IPS DF 6.9 (cell line): ENCODE results near the gene ELP5.

Experiments
- DNase-seq: peaks from one replicate; pipeline ENCODE4 v3.0.0-alpha.2; 2013; ENCODE audit warnings: low read depth, low spot score
- H3K27ac ChIP-seq: one replicate; pipeline ENCODE4 v1.5.1; 2013; ENCODE audit warnings: low read length, control low read depth
- H3K27me3 ChIP-seq: 2 replicates; pipeline ENCODE4 v1.6.1; 2013; ENCODE audit warnings: mild to moderate bottlenecking, low read length; ENCODE audit not compliant: control insufficient read depth, insufficient read depth
- H3K36me3 ChIP-seq: 2 replicates; pipeline ENCODE4 v1.6.1; 2013; ENCODE audit warnings: low read length; ENCODE audit not compliant: control insufficient read depth, insufficient read depth
- H3K4me1 ChIP-seq: 2 replicates; pipeline ENCODE4 v1.6.1; 2013; ENCODE audit warnings: low read length; ENCODE audit not compliant: control insufficient read depth, insufficient read depth
- H3K4me3 ChIP-seq: 2 replicates; pipeline ENCODE4 v1.5.1; 2013; ENCODE audit warnings: mild to moderate bottlenecking, low read length
- H3K9me3 ChIP-seq: 2 replicates; pipeline ENCODE4 v1.6.1; 2013; ENCODE audit warnings: low read length, inconsistent platforms; ENCODE audit not compliant: control insufficient read depth, insufficient read depth
- WGBS: extraction: QIAGEN DNeasy Blood & Tissue Kit; methylation state at CpG from one replicate; pipeline ENCODE4 v1.1.7; 2013; ENCODE audit warnings: mixed read lengths, missing lambda C conversion rate; ENCODE audit not compliant: insufficient read length, insufficient coverage; 5-methylcytosine and 5-hydroxymethylcytosine counted together

Gene ELP5

DNA sequence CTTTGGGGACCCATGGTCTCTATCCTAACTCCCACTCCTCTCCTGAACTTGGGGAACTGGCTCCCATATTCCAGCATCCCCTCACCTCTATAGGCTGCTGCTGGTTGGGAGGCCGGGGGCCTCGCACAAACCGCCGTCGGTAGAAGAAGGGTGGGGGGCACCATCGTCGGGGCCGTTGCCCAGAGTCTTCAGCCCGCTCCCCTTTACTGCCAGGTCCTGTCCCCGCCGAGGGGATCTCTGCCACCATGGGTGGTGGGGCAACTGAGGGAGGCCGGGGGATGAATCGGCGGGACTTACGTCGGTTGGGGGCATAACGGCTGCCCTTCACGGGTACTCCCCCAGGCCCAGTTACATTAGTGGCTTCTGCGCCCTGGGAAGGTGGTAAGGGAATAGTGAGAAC lies 38.2 kb downstream of the ELP5 start:
- Histone ChIP-seq H3K27me3 (no peaks in the 10 kb centered on the region), H3K4me3 (no peak overlapping the region), H3K4me1 (peaks cover 3% of the 10 kb centered on the region), H3K9me3 (no peaks in the 10 kb centered on the region), H3K27ac (no peak overlapping the region), H3K36me3 (no peaks in the 10 kb centered on the region; the same call in 1 of the 2 replicates)
- DNase-seq: no peak
- no CpG with 5 or more reads among the region's 19 CpGs for WGBS

DNA sequence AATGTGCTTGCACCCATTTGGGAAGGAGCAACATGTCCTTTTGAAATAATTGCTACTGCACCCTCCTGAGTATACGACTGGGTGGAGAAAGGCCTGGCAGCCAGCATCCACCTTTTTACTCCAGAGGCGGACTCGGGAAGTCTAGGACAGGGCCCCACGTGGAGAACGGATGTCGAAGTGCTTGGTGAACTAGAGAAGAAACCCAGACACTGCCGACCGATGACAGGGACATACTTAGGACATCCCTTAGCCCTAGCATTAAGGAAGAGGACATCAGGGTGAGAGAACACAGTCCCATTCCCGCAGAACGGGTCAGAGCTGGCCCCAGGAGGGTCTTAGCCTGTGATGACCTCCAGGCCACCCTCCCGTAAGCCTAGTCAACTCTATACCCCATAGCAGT lies 38.7 kb downstream of the ELP5 start:
- Histone ChIP-seq H3K9me3 (no peaks in the 10 kb centered on the region), H3K27me3 (peaks cover under 1% of the 10 kb centered on the region; the same call in 1 of the 2 replicates), H3K4me3 (no peak overlapping the region), H3K36me3 (no peaks in the 10 kb centered on the region), H3K27ac (no peak overlapping the region), H3K4me1 (peaks cover 3% of the 10 kb centered on the region)
- DNase-seq: no peak
- no CpG with 5 or more reads among the region's 11 CpGs for WGBS

DNA sequence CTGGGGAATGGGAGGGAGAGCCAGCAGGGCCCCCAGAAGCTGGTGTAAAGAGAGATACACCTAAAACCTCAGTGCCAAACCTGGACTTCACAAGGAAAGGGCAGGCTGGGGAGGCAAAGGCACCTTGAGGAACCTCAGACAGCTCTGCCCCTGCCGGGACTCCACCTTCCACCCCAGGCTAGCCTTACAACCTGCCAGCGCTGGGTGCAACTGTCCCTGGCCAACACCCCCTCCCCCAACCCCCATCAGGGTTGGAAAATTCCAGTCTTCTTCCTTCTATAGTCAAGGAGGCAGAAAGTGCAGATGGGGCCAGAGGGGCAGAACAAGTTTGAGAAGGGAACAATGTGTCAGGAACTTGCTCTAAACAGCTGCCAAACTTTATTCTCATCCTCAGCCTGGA lies 40.2 kb downstream of the ELP5 start:
- H3K9me3 ChIP-seq: no peaks in the 10 kb centered on the region
- no peak for DNase-seq
- no peak overlapping the region for H3K4me3 ChIP-seq
- peaks cover 3% of the 10 kb centered on the region for H3K4me1 ChIP-seq
- H3K36me3 ChIP-seq: no peaks in the 10 kb centered on the region
- H3K27ac ChIP-seq: no peak overlapping the region
- WGBS: no CpG with 5 or more reads among the region's 2 CpGs
- peaks cover 2% of the 10 kb centered on the region; the same call in 1 of the 2 replicates for H3K27me3 ChIP-seq

DNA sequence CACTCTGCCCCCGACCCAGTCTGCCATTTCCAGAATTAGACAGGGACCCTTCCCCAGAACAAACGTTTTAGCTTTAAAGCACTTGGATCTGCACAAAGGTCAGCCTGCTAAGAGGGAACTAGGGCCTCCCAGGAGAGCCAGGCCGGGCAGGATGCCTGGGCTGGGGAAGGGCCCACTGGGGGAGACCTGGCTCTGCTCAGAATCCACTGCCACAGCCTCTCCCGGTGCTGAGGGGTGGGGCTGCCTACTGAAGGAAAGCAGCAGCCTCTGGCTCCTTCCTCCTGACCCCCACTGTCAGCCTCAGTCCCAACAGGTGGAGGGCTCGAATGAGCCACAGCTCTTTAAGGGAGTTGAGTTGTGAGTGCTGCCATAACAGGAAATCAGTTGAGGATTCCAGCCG lies 40.7 kb downstream of the ELP5 start:
- WGBS: no CpG with 5 or more reads among the region's 6 CpGs
- no peak overlapping the region for H3K27ac ChIP-seq
- no peak overlapping the region for H3K4me3 ChIP-seq
- no peaks in the 10 kb centered on the region for H3K9me3 ChIP-seq
- peaks cover 2% of the 10 kb centered on the region; the same call in 1 of the 2 replicates for H3K27me3 ChIP-seq
- H3K36me3 ChIP-seq: no peaks in the 10 kb centered on the region
- peaks cover 3% of the 10 kb centered on the region for H3K4me1 ChIP-seq
- DNase-seq: no peak

DNA sequence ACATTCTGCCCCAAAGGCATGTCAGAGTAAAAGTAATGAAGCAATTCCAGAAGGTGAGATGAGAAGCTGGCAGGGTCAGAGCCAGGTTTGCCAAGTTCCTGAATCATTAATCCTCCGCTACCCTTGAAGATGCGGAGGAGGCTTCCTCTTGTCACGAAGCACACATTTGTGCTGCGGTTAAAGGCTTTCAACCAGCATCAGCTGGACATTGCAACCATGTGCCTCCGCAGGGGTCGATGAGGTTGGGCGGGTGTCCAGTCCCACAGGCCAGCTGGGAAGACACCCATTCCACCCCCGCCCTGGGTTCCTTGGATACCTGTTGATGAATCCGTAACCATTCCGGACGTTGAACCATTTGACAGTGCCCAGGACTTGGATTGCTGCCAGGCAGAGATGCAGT lies 41.1 kb downstream of the ELP5 start:
- Histone ChIP-seq H3K4me3 (no peak overlapping the region), H3K27me3 (peaks cover 2% of the 10 kb centered on the region; the same call in 1 of the 2 replicates), H3K9me3 (no peaks in the 10 kb centered on the region), H3K27ac (no peak overlapping the region), H3K36me3 (no peaks in the 10 kb centered on the region), H3K4me1 (peaks cover 3% of the 10 kb centered on the region)
- no peak for DNase-seq
- no CpG with 5 or more reads among the region's 11 CpGs for WGBS

DNA sequence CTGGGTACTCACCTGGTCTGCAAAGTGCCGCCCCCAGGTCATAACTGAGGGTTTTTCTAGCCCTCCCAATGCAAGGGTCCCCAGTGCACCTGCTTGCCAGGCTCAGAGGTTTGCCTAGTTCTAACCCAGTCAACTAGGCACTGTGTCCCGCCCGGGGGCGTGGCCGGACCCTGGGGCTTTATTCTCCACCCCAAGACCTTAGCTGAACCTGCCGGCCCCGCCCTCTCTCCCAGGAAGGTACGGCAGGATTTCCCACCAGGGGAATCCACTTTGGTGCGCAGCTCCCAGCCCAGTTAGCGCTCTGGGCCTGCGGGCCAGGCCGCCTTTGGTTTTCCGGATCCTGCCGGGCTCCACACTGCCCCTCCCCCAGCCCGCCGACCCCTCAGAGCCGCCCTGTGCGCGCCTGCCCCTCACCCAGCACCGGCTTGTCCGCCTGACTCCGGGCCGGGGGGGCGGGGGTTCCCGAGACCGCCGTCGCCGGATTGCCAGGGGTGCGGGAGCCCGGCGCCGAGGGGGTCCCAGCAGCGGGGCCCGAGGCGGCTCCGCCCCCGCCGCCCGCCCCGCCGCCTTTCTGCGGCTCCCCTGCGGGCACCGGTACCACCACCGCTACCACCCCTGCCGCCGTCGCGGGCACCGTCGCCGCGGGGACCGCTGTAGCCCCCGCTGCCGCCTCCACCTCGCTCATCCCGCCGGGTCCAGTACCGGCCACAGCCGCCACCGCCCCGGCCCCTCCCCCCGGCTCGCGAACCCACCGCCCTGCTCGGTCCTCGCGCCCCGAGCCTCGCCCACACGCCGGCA lies 42.0 kb downstream of the ELP5 start:
- Histone ChIP-seq H3K4me3 (peak overlapping the region; percentile 65; the same call in 1 of the 2 replicates), H3K36me3 (no peaks in the 10 kb centered on the region), H3K9me3 (no peaks in the 10 kb centered on the region), H3K4me1 (peaks cover 3% of the 10 kb centered on the region), H3K27me3 (peaks cover 2% of the 10 kb centered on the region; the same call in 1 of the 2 replicates), H3K27ac (no peak overlapping the region)
- no peak for DNase-seq
- no CpG with 5 or more reads among the region's 75 CpGs for WGBS

DNA sequence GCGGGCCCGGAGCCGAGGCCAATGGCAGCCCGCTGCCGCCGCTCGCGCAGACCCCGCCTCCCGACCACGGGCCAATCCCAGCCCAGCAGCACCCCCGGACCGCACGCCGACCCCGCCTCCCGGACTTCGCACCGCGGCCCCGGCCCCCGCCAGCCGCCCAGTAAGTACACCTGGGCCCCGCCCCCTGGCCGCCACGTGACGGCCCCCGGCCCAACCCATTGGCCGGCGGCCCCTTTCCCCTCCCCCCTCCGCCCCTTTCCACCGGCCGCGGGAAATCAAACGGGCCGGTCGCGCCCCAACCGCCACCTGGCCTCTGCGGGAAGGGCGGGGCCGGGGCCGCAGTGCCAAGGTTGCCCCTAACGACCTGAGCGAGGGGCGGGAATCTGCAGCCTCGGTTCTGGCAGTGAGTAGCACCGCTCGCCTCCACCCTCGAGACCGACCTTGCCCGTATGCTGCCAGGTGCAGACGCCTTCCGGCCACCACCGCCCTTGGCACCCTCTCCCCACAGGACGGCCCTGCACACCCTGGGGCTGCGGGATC lies 42.7 kb downstream of the ELP5 start, which contains the start of gene YBX2:
Gene YBX2 (minus strand): TSS at position 26 of the 540 bp plus-strand sequence. CDS start 139 bp downstream, outside the sequence.
- Histone ChIP-seq H3K9me3 (no peaks in the 10 kb centered on the region), H3K4me3 (peak within 1 kb of the TSS; percentile 65), H3K27ac (no peak within 1 kb of the TSS), H3K4me1 (peaks cover 2% of the 10 kb centered on the region; the same call in 1 of the 2 replicates), H3K27me3 (peaks cover 2% of the 10 kb centered on the region; the same call in 1 of the 2 replicates), H3K36me3 (no peaks in the 10 kb centered on the region)
- no CpG with 5 or more reads among the region's 57 CpGs for WGBS
- DNase-seq: peak; percentile 91

DNA sequence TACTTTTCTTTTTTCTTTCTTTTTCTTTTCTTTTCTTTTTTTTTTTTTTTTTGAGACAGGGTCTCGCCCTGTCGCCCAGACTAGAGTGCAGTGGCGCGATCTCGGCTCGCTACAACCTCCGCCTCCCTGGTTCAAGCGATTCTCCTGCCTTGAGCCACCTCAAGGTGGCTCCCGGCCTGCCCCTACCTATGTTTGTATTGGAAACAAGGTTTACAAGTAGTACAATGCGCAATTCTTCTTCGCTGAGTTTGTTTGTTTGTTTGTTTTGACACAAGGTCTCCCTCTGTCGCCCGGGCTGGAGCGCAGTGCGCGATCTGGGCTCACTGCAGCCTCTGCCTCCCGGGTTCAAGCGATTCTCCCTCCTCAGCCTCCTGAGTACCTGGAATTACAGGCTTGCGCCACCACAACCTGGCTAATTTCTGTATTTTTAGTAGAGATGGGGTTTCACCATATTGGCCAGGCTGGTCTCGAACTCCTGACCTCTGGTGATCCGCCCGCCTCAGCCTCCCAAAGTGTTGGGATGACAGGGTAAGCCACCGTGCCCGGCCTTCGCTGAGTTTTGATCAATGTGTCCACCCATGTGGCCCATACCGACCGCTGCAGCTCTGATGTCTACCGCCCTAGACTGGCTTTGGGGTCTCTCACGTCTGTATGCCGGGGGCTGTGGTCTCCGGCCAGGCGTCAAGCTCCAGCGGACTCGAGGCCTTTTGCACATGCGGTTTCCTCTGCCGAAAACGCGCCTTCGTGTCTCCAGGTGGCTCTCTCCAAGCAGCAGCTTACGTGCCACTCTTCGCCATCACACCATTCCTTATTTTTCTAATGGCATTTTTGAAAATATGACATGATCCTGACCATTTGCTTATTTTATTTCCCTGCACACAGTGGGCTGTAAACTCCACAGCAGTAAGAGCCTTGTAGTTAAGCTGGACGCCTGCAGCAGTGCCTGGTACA lies 43.5 kb downstream of the ELP5 start:
- H3K27ac ChIP-seq: no peak overlapping the region
- no peaks in the 10 kb centered on the region for H3K36me3 ChIP-seq
- H3K9me3 ChIP-seq: no peaks in the 10 kb centered on the region
- H3K4me3 ChIP-seq: no peak overlapping the region; the same call in 1 of the 2 replicates
- peaks cover 2% of the 10 kb centered on the region; the same call in 1 of the 2 replicates for H3K4me1 ChIP-seq
- H3K27me3 ChIP-seq: peaks cover 2% of the 10 kb centered on the region; the same call in 1 of the 2 replicates
- DNase-seq: no peak
- no CpG with 5 or more reads among the region's 42 CpGs for WGBS

DNA sequence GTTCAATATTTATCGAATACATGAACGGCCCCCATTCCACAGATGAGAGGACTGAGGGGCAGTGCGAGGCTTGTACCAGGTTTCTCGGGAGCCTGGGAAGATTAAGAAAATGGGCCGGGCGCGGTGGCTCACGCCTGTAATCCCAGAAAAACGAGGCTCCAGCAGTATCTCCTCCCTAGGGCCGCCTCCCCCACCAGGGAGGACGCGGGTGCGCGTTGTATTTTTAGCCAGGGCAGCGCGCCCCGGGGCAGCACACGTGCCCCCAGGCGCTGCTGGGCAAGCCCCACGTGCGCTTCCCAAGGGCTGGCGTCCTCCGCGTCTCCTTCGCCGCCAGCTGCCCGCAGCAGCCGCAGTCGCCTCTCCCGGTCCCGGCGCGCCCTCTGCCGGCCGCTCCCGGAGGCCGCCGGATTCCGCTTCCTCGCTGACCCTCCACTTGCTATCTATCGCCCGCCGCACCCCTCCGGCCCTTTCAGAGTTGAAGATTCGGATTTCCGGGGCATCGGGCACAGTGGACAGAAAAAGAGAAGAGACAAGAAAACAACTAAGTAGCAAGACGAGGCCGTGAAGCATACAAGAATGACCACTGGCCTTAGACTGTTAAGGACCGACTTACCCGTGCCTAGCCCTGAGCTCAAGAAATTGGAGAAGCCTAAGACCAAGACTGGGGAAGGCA lies 44.3 kb downstream of the ELP5 start:
- H3K4me3 ChIP-seq: no peak overlapping the region
- peaks cover 2% of the 10 kb centered on the region; the same call in 1 of the 2 replicates for H3K27me3 ChIP-seq
- peak; percentile 82 for DNase-seq
- H3K9me3 ChIP-seq: no peaks in the 10 kb centered on the region
- H3K27ac ChIP-seq: no peak overlapping the region
- WGBS: no CpG with 5 or more reads among the region's 51 CpGs
- H3K36me3 ChIP-seq: no peaks in the 10 kb centered on the region
- H3K4me1 ChIP-seq: peaks cover 2% of the 10 kb centered on the region; the same call in 1 of the 2 replicates
